Neural cell (in vitro differentiated cells): ENCODE measurements around the gene VAT1L. TPM values are rescaled to one million over a fixed set of nuclear protein-coding genes. Genes with fewer than 3 reads are reported as not detected.

Source experiments
- H2AFZ ChIP-seq: fragments of 200-600, 300-800 bp; sonication (generic), shearing (Covaris generic); 2 replicates; pipeline ENCODE4 v1.6.0; 2014; ENCODE audit warnings: low read depth, mild to moderate bottlenecking, antibody characterized with exemption, low read length, moderate library complexity
- H3F3A ChIP-seq: fragments of 200-600 bp; shearing (Covaris generic); 2 replicates; pipeline ENCODE4 v1.6.1; 2016; ENCODE audit warnings: mild to moderate bottlenecking, moderate library complexity, mixed read lengths, antibody characterized with exemption, low read length; ENCODE audit not compliant: insufficient read depth, poor library complexity, severe bottlenecking
- H3K27ac ChIP-seq: fragments of 200-600, 300-800 bp; sonication (generic), shearing (Covaris generic); 2 replicates; pipeline ENCODE4 v1.5.1; 2014; ENCODE audit warnings: mild to moderate bottlenecking, low read length, moderate library complexity
- H3K27me3 ChIP-seq: fragments of 300-800, 200-600 bp; sonication (generic), shearing (Covaris generic); 2 replicates; pipeline ENCODE4 v1.6.0; 2014; ENCODE audit warnings: mild to moderate bottlenecking, low read depth, low read length, moderate library complexity; ENCODE audit not compliant: insufficient read depth
- H3K36me3 ChIP-seq: fragments of 300-800, 200-600 bp; sonication (generic), shearing (Covaris generic); 2 replicates; pipeline ENCODE4 v1.5.1; 2014; ENCODE audit warnings: mild to moderate bottlenecking, antibody characterized with exemption, low read length, moderate library complexity; ENCODE audit not compliant: insufficient read depth
- H3K4me2 ChIP-seq: fragments of 300-800, 200-600 bp; sonication (generic), shearing (Covaris generic); 2 replicates; pipeline ENCODE4 v1.6.0; 2014; ENCODE audit warnings: mild to moderate bottlenecking, low read length
- H3K4me3 ChIP-seq: fragments of 300-800, 200-600 bp; sonication (generic), shearing (Covaris generic); 2 replicates; pipeline ENCODE4 v1.5.1; 2014; ENCODE audit warnings: mild to moderate bottlenecking, low read length, moderate library complexity
- H3K79me2 ChIP-seq: fragments of 200-600 bp; shearing (Covaris generic); replicated peaks from 2 replicates; pipeline ENCODE4 v1.6.0; 2014; ENCODE audit warnings: mild to moderate bottlenecking, low read length, moderate library complexity; ENCODE audit not compliant: insufficient read depth
- H3K9ac ChIP-seq: fragments of 300-800, 200-600 bp; sonication (generic), shearing (Covaris generic); 2 replicates; pipeline ENCODE4 v1.6.1; 2016; ENCODE audit warnings: mild to moderate bottlenecking, low read length, mixed read lengths
- H3K9me2 ChIP-seq: fragments of 200-600 bp; shearing (Covaris generic); 2 replicates; pipeline ENCODE4 v1.6.1; 2016; ENCODE audit warnings: mild to moderate bottlenecking, low read length, mixed read lengths; ENCODE audit not compliant: insufficient read depth
- H3K9me3 ChIP-seq: fragments of 200-600, 300-800 bp; sonication (generic), shearing (Covaris generic); 2 replicates; pipeline ENCODE4 v1.6.1; 2016; ENCODE audit warnings: mild to moderate bottlenecking, mixed run types, low read length, moderate library complexity, mixed read lengths
- H4K20me1 ChIP-seq: fragments of 200-600 bp; shearing (Covaris generic); 2 replicates; pipeline ENCODE4 v1.6.1; 2016; ENCODE audit warnings: mild to moderate bottlenecking, mixed run types; ENCODE audit not compliant: insufficient read depth
- CTCF ChIP-seq: fragments of 450-650 bp; IDR thresholded peaks from 2 replicates; pipeline ENCODE4 v1.5.1; 2014; ENCODE audit warnings: antibody characterized with exemption, mild to moderate bottlenecking, moderate library complexity; ENCODE audit not compliant: poor library complexity, severe bottlenecking
- EP300 ChIP-seq: fragments of 450-650 bp; conservative IDR thresholded peaks from 2 replicates; pipeline ENCODE4 v1.6.1; 2014; ENCODE audit warnings: antibody characterized with exemption, mild to moderate bottlenecking, moderate library complexity; ENCODE audit not compliant: poor library complexity, severe bottlenecking
- EZH2 ChIP-seq: fragments of 200-600, 300-800 bp; shearing (Covaris generic), sonication (generic); IDR thresholded peaks from 2 replicates; pipeline ENCODE4 v1.6.1; 2014; ENCODE audit warnings: antibody characterized with exemption, low read length, borderline replicate concordance, mild to moderate bottlenecking; ENCODE audit not compliant: insufficient read depth, poor library complexity, severe bottlenecking
- MXI1 ChIP-seq: fragments of 450-650 bp; conservative IDR thresholded peaks from 2 replicates; pipeline ENCODE4 v1.6.1; 2014; ENCODE audit warnings: antibody characterized with exemption, mild to moderate bottlenecking; ENCODE audit not compliant: poor library complexity, severe bottlenecking
- POLR2AphosphoS5 ChIP-seq: IDR thresholded peaks from 2 replicates; pipeline ENCODE4 v1.6.1; 2012
- RAD21 ChIP-seq: fragments of 450-650 bp; conservative IDR thresholded peaks from 2 replicates; pipeline ENCODE4 v1.6.1; 2014; ENCODE audit warnings: antibody characterized with exemption, mild to moderate bottlenecking, moderate library complexity
- REST ChIP-seq: IDR thresholded peaks from 2 replicates; pipeline ENCODE4 v1.6.1; 2012; ENCODE audit warnings: borderline replicate concordance
- SMC3 ChIP-seq: fragments of 450-650 bp; conservative IDR thresholded peaks from 2 replicates; pipeline ENCODE4 v1.6.1; 2014; ENCODE audit warnings: antibody characterized with exemption, mild to moderate bottlenecking, moderate library complexity; ENCODE audit not compliant: poor library complexity
- TAF1 ChIP-seq: IDR thresholded peaks from 2 replicates; pipeline ENCODE4 v1.6.1; 2012; ENCODE audit warnings: low read depth
- polyA plus RNA-seq: library from polyadenylated mRNA; depleted of rRNA; stranded (reverse); fragments of >200 nt; gene quantifications from 2 replicates; pipeline ENCODE4 v1.2.3, GENCODE V29; 2014

Gene VAT1L
- polyA plus RNA-seq, 1 donor from 2014 or later = 54.5 TPM

GRCh38 chr16:77985111-77985510, 196.7 kb downstream of the VAT1L start:
- no peaks in the 10 kb centered on the region for H3F3A ChIP-seq
- no peak overlapping the region for H3K9ac ChIP-seq
- H3K9me2 ChIP-seq = no peaks in the 10 kb centered on the region
- H3K36me3 ChIP-seq = no peaks in the 10 kb centered on the region
- H3K4me2 ChIP-seq = no peak overlapping the region
- no peaks in the 10 kb centered on the region for H3K9me3 ChIP-seq
- H4K20me1 ChIP-seq = no peaks in the 10 kb centered on the region
- TF ChIP-seq EP300 = no peak
- TF ChIP-seq REST = no peak
- no peak for TF ChIP-seq EZH2
- no peak for TF ChIP-seq MXI1
- TF ChIP-seq RAD21 = no peak
- TF ChIP-seq TAF1 = no peak
- no peak for TF ChIP-seq POLR2AphosphoS5
- no peak for TF ChIP-seq SMC3
- no peak for TF ChIP-seq CTCF
- H3K4me3 ChIP-seq = no peak overlapping the region
- no peaks in the 10 kb centered on the region for H3K79me2 ChIP-seq
- no peak overlapping the region for H2AFZ ChIP-seq
- H3K27ac ChIP-seq = no peak overlapping the region
- H3K27me3 ChIP-seq = no peaks in the 10 kb centered on the region

- Histone ChIP-seq H3K27me3 (no peaks in the 10 kb centered on the region), H3K9me2 (no peaks in the 10 kb centered on the region), H3F3A (no peaks in the 10 kb centered on the region), H3K9me3 (no peaks in the 10 kb centered on the region), H3K9ac (no peak overlapping the region), H3K4me3 (no peak overlapping the region), H4K20me1 (no peaks in the 10 kb centered on the region), H3K27ac (no peak overlapping the region), H3K4me2 (no peak overlapping the region), H2AFZ (no peak overlapping the region), H3K36me3 (no peaks in the 10 kb centered on the region), H3K79me2 (no peaks in the 10 kb centered on the region)
- TF ChIP-seq EZH2 = no peak
- TF ChIP-seq RAD21 = no peak
- TF ChIP-seq SMC3 = no peak
- TF ChIP-seq REST = no peak
- TF ChIP-seq POLR2AphosphoS5 = no peak
- TF ChIP-seq MXI1 = no peak
- TF ChIP-seq TAF1 = no peak
- TF ChIP-seq CTCF = no peak
- no peak for TF ChIP-seq EP300
Observed at GRCh38 chr16:77986011-77986740, 197.8 kb downstream of the VAT1L start.
